ENCODE measurements around the gene SMIM17.
A peak's percentile ranks its signal among the peaks of the same experiment; 100 is the strongest.

SMIM17 gene

DNA sequence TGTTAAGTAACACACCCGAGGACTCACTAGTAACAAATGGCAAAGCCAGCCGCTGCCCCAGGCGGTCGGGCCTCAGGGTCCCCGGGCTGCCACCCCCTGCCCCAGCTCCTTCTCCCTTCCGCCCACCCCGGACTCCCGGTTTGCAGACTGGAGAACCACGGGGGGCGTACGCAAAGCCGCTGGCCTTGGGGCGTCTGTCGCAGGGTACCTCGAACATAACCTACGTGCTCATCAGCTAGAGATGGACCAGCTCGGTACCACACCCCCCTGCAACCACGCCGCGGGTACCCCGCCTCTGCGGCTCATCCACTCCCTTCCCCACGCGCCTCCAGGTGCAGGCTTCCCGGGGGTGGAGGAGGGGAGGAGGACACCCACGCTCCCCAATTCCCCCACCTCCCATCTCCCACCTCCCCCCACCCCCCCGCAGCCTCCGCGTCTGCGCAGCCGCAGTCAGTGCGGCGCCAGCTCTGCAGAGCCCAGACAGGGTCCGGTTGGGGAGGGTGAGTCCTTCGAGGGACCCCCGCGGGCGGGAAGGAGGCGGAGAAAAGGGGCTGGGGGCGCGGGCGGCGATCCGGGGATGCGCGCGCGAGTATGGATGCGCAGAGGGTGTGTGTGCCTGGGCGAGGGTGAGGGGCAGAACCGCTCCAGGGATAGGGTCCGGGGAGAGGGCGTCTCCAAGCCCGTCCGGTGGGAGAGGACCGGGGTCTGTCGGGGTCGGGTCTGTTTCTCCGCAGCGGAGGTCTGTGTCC is at the start of gene SMIM17:
SMIM17 (plus strand) TSS at position 449 of the 749 bp plus-strand sequence. CDS start 2,509 bp downstream, outside the sequence.
- peak in 2 of 56 donors; percentile 1 to 53 for DNase-seq

DNA sequence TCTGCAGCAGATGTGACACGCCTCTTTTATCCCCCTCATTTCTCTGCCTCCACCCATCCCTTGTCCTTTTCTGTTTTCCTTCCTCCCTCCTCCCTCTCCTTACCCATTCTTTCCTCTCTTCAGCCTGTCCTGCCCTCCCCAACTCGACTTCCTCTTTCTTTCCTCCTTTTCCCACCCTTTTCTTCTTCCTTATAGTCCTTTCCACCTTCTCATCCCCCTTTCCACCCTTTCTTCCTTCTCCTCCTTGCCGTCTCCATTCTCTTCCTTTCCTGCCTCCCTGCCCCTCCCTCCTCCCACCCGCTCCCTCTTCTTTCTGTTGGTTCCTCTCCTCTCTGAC is 48.5 kb upstream of the SMIM17 start:
- no peak for DNase-seq

- peak in 55 of 56 donors; percentile 32 to 92 (median 81) for DNase-seq
Observed at GRCh38 chr19:56594783-56595547, 48.0 kb upstream of the SMIM17 start, which contains the start of gene ZNF71. ZNF71 (plus strand) TSS chr19:56595302; CDS start chr19:56601559, 6,257 bp downstream.

- peak in 1 of 56 donors; percentile 36 for DNase-seq
Observed at GRCh38 chr19:56595548-56595899, 47.4 kb upstream of the SMIM17 start.

GRCh38 chr19:56596676-56597075 is 46.3 kb upstream of the SMIM17 start:
- DNase-seq: no peak

- no peak for DNase-seq
Observed at GRCh38 chr19:56597696-56598095, 45.3 kb upstream of the SMIM17 start.

- peak in 1 of 56 donors; percentile 3 for DNase-seq
Observed at GRCh38 chr19:56601375-56601774, 41.6 kb upstream of the SMIM17 start.

DNA sequence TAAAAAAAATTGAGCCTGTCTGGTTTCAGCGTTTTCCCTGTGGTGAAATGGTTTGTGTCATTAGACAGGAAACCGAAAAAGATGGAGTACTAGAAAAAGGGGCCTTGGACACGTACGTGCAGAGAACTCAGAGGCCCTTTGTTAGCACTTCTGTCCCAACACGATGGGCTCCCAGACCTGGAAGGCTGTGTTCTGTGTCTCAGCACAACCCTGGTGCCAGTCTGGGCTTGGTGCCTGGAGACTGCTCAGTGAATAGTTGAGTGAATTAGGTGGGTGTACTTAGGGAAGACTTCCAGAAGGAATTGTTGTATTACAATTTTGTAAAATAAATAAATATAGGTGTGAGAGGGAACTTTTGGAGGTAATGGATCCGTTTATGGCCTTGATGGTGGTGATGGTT is 39.1 kb upstream of the SMIM17 start:
- peak in 31 of 56 donors; percentile 2 to 77 (median 28) for DNase-seq

GRCh38 chr19:56608274-56608964 is 34.5 kb upstream of the SMIM17 start:
- no peak for DNase-seq

DNA sequence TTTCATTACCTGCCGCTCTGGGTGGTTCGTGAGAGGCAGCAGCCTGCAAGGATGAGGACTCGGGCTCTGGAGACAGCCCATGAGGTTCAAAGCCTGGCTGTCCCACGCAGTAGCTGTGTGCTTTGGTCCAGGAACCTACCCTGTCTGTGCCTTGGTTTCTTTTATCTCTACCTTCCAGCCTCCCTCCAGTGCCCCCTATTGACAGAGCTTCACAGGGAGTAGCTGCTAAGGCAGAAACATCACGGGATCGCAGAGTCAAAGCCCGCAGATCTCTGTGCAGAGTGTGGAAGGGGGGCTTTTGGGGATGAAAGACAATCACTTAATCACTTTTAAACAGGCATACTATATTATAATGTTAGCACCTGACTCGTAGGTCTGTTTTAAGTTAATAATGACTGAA is 31.7 kb upstream of the SMIM17 start:
- no peak for DNase-seq

- no peak for DNase-seq
Observed at GRCh38 chr19:56612737-56613136, 30.2 kb upstream of the SMIM17 start.

DNA sequence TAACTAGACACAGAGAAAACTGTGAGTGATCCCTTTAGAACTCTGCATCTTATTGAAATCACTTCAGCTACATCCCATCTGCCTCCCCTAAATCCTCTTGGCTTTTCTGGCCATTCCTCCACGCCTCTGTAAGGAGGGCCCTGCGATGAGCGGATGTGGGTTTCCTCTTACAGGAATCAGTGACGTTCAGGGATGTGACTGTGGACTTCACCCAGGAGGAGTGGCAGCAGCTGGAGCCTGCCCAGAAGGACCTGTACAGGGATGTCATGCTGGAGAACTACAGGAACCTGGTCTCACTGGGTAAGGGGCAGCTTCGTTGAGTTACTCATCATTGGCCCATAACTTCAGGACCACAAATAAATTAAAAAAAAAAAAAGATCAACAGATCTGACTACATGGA is 29.3 kb upstream of the SMIM17 start:
- DNase-seq: no peak

DNA sequence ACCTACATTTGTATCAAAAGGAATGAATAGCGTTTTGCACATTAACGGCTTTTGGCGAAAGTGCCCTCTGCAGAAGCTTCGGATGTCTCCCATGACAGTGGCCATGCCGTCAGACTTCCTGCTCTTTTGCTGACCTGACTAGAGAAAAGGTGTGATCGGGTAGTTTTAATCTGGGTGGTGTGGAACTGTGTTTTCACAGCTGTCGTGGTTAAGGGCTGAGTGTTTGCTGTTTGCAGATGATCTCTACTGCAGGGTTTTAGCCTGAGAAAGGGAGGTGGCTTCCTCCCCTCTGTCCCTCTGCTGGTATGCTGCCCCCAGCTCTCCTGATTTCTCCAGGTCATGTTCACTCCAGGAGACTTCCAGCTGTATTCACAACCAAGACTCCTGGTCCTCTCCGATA is 25.4 kb upstream of the SMIM17 start:
- no peak for DNase-seq

DNA sequence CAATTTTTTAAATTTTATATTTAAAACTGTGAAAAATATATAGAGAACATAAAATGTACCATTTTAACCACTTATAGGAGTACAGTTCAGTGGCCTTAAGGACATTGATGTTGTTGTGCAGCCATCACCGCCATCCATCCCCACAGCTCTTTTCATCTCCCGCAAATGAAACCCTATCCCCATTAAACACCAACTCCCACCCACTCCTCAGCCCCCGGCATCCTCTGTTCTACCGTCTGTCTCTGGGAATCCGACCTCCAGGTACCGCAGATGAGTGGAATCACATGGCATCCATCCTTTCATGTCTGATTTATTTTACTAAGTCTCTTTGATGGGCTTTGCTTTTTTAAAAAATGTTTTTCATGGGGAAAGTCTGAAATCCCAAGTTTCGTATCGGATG is 23.8 kb upstream of the SMIM17 start:
- DNase-seq: no peak

DNA sequence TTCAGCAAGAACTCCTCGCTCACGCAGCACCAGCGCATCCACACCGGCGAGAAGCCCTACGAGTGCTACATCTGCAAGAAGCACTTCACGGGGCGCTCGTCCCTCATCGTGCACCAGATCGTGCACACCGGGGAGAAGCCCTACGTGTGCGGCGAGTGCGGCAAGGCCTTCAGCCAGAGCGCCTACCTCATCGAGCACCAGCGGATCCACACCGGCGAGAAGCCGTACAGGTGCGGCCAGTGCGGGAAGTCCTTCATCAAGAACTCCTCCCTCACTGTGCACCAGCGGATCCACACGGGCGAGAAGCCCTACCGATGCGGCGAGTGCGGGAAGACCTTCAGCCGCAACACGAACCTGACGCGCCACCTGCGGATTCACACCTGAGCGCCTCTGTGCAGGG is 20.6 kb upstream of the SMIM17 start:
- no peak for DNase-seq

DNA sequence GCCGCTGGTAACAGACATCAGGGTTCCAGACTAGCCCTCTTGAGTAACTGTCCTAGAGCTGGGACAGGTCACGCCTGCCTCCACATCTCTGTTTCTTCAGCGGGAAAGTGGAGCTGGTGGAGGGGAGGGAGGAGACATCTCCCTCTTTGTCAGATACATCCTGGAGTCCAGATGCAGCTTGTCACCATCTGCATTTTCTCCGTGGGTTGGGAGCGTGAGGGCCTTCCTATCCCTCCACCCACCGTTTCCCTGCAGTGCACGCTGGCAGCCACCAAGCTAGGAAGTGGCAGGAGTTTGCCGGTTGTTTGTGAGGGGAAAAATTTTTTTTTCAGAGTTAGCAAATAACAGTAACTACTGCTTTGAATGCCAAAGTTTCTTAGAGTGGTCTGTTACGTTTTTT is 20.0 kb upstream of the SMIM17 start:
- no peak for DNase-seq

DNA sequence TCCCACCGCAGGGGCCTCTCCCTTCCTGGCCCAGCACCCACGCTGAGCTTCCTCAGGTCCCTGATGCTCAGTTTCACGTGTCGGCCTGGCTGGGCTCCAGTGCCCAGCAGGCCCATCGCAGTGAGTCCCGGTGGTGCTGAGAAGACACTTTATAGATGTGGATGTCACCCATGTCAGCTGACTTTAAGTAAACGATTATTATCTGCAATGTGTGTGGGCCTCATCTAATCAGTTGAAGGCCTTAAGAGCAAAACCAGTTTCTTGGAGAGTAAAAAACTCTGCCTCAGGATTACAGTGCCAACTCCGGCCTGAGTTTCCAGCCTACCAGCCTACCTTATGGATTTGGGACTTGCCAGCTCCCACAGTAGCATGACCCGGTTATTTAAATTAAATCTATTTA is 17.3 kb upstream of the SMIM17 start:
- no peak for DNase-seq

GRCh38 chr19:56633021-56633420 is 9.9 kb upstream of the SMIM17 start:
- DNase-seq: peak in 1 of 56 donors; percentile 12

- peak in 46 of 56 donors; percentile 5 to 79 (median 44) for DNase-seq
Observed at GRCh38 chr19:56637976-56638555, 4.9 kb upstream of the SMIM17 start.

- no peak for DNase-seq
Observed at GRCh38 chr19:56639217-56639616, 3.7 kb upstream of the SMIM17 start.

- DNase-seq: peak in 1 of 56 donors; percentile 27
Observed at GRCh38 chr19:56643460-56643955, 549 bp downstream of the SMIM17 start.

DNA sequence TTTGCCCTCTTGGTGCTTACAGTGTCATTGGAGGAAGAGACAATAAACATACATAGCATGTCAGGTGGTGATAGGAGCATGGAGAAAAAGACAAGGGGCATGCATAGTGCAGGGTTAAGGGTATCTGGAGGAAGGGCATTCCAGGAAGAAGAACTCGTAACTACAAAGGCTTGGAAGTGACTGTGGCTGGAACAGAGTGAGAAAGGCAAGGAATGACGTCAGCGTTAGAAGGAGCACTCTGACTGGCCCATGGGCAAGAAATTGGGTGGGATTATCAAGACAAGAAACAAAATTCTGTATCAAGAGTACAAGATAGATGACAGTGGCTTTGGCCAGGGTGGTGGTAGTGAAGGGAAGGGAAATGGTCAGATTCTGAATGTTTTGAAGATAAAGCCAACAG is 11.2 kb downstream of the SMIM17 start:
- DNase-seq: no peak

All from nucleus accumbens (tissue), 56 donors.